ENCODE measurements around the gene C9. TPM values are rescaled to one million over a fixed set of nuclear protein-coding genes. Genes with fewer than 3 reads are reported as not detected.

The C9 gene
- total RNA-seq, 3 donors from 2014 or later (not counting 1 experiment from before 2014, with no cell fraction given) = 0.52 TPM; not detected in 2

GRCh38 chr5:39260095-39260494, 104.2 kb downstream of the C9 start:
- no peaks in the 10 kb centered on the region for H3K36me3 Mint-ChIP-seq
- no peak for TF ChIP-seq CTCF (IDR thresholded peaks at IDR 0.05)
- H3K9me3 Mint-ChIP-seq = no peaks in the 10 kb centered on the region
- DNase-seq (no peak), ATAC-seq (no peak)
- H3K27ac ChIP-seq (ENCODE audit: low read length) = no peak overlapping the region
- no peaks in the 10 kb centered on the region for H3K9me3 ChIP-seq (ENCODE audit: control insufficient read depth, insufficient read depth, low read length)
- H3K27me3 Mint-ChIP-seq (ENCODE audit: low read depth in 2 of 2) = no peaks in the 10 kb centered on the region
- H3K27me3 ChIP-seq (ENCODE audit: control insufficient read depth, insufficient read depth, low read length) = no peaks in the 10 kb centered on the region
- peak overlapping the region; percentile 8 for H3K4me3 Mint-ChIP-seq
- intact Hi-C loops (cut with micrococcal nuclease) = no loop called here
- H3K4me1 ChIP-seq (ENCODE audit: control insufficient read depth, insufficient read depth, low read length) = peaks cover 37% of the 10 kb centered on the region
- peaks cover 8% of the 10 kb centered on the region for H3K36me3 ChIP-seq (ENCODE audit: control insufficient read depth, insufficient read depth, low read length)
- peak overlapping the region; percentile 59 to 72 for H3K27ac Mint-ChIP-seq
- peaks cover 92 to 97% of the 10 kb centered on the region in 2 donors for H3K4me1 Mint-ChIP-seq
- H3K4me3 ChIP-seq (ENCODE audit: low read length) = no peak overlapping the region

GRCh38 chr5:39257554-39257953, 106.7 kb downstream of the C9 start:
- DNase-seq = no peak
- H3K4me1 Mint-ChIP-seq = peaks cover 81 to 83% of the 10 kb centered on the region in 2 donors
- no peak overlapping the region for H3K27ac ChIP-seq (ENCODE audit: low read length)
- 98% methylated on average over 3 of the region's 3 CpGs for WGBS (ENCODE audit: insufficient coverage)
- no peak for ATAC-seq
- peak overlapping the region; percentile 59 to 69 for H3K27ac Mint-ChIP-seq
- no peaks in the 10 kb centered on the region for H3K9me3 Mint-ChIP-seq
- H3K4me1 ChIP-seq (ENCODE audit: control insufficient read depth, insufficient read depth, low read length) = peaks cover 20% of the 10 kb centered on the region
- H3K36me3 ChIP-seq (ENCODE audit: control insufficient read depth, insufficient read depth, low read length) = peaks cover 8% of the 10 kb centered on the region
- intact Hi-C loops (cut with micrococcal nuclease) = loop anchor here (2.0 to 5.0 kb wide), 2 partner anchors 17 to 95 kb away; no protein-coding TSS in a partner anchor
- H3K9me3 ChIP-seq (ENCODE audit: control insufficient read depth, insufficient read depth, low read length) = no peaks in the 10 kb centered on the region
- H3K4me3 ChIP-seq (ENCODE audit: low read length) = no peak overlapping the region
- peak overlapping the region; percentile 43 for H3K4me3 Mint-ChIP-seq
- no peak for TF ChIP-seq CTCF (IDR thresholded peaks at IDR 0.05)
- H3K36me3 Mint-ChIP-seq = no peaks in the 10 kb centered on the region
- no peaks in the 10 kb centered on the region for H3K27me3 ChIP-seq (ENCODE audit: control insufficient read depth, insufficient read depth, low read length)
- no peaks in the 10 kb centered on the region for H3K27me3 Mint-ChIP-seq (ENCODE audit: low read depth in 2 of 2)

- peaks cover 76 to 79% of the 10 kb centered on the region in 2 donors for H3K4me1 Mint-ChIP-seq
- 10% methylated on average over 1 of the region's 4 CpGs for WGBS (ENCODE audit: insufficient coverage)
- H3K4me3 Mint-ChIP-seq = peak overlapping the region; percentile 35
- Histone ChIP-seq H3K36me3 (ENCODE audit: control insufficient read depth, insufficient read depth, low read length) (peaks cover 8% of the 10 kb centered on the region), H3K27me3 (ENCODE audit: control insufficient read depth, insufficient read depth, low read length) (no peaks in the 10 kb centered on the region), H3K4me3 (ENCODE audit: low read length) (no peak overlapping the region), H3K4me1 (ENCODE audit: control insufficient read depth, insufficient read depth, low read length) (peaks cover 19% of the 10 kb centered on the region), H3K9me3 (ENCODE audit: control insufficient read depth, insufficient read depth, low read length) (no peaks in the 10 kb centered on the region), H3K27ac (ENCODE audit: low read length) (no peak overlapping the region)
- peak overlapping the region; percentile 69 to 81 for H3K27ac Mint-ChIP-seq
- H3K36me3 Mint-ChIP-seq = no peaks in the 10 kb centered on the region
- intact Hi-C loops (cut with micrococcal nuclease) = loop anchor here (2.0 to 5.0 kb wide), 2 partner anchors 18 to 94 kb away; no protein-coding TSS in a partner anchor
- ATAC-seq = peak; percentile 70 to 94 (median 94)
- DNase-seq = peak in 1 of 2 donors; percentile 73
- no peak for TF ChIP-seq CTCF (IDR thresholded peaks at IDR 0.05)
- no peaks in the 10 kb centered on the region for H3K9me3 Mint-ChIP-seq
- no peaks in the 10 kb centered on the region for H3K27me3 Mint-ChIP-seq (ENCODE audit: low read depth in 2 of 2)
Measured at GRCh38 chr5:39256477-39257235, 107.6 kb downstream of the C9 start.
